HG03095 (cell line): ENCODE measurements around the gene EIPR1.

Experiments used
- ATAC-seq: cut with Tn5 transposase; IDR thresholded peaks from one replicate; pipeline ENCODE4 v1.9.1; 2021; ENCODE audit warnings: moderate library complexity; ENCODE audit not compliant: unreplicated experiment

The EIPR1 gene

DNA sequence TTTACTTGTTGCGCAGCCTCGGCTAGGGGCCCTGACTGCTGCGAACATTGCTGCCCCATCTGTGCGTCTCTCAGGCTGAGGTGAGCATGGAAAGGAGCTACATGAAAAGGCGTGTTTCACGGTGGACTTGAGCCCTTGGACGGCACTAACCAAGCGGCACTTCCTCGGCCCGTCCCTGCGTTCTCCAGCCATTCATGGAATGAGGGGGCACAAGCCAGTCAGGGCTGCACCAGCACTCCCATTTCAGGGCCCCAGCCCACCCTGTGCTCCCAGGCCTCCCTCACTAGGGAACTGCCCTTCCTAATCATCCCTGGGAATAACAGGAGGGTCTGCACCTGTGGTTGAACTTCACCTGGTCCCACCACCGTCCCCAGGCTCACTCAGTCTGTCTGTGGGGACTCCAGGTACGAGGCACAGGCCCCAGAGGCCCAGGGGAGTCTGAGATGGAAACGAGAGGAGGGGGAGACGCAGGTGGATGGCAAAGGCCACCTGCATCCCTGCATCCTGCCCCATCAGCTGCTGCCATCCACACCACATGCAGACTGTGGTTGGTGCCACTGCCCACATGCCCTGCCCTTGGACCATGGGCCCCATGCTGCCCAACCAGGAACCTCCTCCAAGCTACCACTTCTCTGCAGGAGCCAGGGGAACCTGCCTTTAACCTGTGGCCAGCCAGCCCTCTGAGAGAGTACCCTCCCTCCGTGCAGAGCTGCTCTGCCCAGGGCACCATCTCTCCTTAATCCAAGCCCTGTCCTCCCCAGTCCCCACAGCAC lies 99.7 kb downstream of the EIPR1 start:
- ATAC-seq: no peak

DNA sequence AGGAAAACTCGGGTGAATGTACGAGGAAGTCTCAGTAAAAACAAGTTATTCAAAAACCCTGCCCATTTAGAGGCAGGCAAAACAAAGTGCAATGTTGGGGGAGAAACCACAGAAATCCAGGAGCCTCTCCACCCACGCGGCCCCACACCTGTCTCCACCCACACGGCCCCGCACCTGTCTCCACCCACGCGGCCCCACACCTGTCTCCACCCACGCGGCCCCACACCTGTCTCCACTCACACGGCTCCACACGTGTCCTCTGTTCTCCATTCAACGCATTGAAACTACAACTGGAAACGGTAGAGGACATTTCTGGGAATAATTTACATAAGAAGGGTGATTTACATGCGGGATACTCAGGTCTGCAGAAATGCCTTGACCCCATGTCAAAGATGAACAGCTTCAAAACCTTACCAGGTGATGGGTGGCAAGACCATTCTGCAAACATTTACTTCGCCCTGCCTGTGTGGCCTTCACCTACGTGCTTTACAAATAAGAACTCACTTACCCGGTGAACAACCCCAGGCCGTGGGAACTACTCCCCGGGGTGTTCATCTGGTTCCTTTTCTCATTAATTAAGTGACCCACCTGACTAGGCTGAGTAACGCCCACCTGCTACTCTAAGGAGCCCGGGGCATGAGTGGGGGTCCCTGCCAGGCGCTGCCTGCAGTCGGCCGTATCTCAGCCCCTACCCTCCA lies 100.4 kb downstream of the EIPR1 start:
- ATAC-seq: no peak

DNA sequence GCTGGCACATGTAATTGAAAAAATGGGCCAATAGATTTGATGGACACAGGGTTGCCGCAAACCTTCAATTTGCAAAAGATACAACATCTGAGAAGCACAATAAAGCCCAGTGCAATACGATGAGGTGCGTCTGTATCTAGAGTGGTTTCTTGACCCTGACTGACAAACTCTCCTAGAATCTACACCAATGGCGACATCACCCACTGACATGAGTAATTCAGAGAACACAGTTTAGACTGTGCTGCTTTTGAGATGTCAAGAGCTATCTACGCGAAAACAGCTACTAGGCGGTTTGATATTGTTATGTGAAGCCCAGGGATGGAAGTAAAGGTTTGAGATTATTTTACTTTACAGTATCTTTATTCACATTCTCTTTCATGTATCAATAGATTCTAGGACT lies 104.9 kb downstream of the EIPR1 start:
- no peak for ATAC-seq

DNA sequence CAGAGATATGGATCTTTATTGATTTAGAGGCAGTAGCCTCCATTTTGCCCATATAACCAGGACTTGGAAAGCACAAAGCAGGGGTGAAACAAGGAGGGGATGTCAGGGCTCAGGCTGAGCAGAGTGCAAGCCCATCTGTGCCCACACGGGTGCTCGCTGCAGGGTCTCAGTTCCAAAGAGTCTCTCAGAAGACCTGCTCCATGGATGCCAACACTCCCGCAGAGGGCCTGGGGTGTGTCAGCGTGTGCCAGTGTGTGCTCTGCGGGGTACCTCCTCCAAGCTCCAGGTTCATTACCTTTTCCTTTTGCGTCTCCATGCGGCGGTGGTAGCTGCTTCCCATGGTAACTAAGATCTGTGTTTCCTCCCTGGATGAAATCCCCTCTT lies 107.5 kb downstream of the EIPR1 start:
- ATAC-seq: no peak

DNA sequence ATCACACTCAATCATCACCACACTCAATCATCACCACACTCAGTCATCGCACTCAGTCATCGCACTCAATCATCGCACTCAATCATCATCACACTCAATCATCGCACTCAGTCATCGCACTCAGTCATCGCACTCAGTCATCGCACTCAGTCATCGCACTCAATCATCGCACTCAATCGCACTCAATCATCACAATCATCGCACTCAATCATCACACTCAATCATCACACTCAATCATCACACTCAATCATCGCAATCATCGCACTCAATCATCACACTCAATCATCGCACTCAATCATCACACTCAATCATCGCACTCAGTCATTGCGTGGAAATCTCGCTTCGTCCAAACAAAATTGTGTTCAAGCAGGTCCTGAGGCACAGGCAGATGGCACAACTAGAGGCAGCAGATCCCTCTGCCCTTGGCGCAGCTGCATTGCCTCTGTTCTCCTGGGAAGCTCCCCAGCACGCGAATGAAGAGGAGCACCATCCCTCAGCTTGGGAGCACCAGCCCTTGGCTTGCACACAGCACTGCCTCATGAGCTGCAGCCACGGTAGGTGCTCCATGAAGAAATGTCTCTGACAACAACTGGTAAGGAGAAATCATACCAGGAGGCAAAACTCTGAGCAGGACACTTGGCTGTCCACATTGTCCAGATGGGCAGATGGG lies 108.1 kb downstream of the EIPR1 start:
- ATAC-seq: no peak

DNA sequence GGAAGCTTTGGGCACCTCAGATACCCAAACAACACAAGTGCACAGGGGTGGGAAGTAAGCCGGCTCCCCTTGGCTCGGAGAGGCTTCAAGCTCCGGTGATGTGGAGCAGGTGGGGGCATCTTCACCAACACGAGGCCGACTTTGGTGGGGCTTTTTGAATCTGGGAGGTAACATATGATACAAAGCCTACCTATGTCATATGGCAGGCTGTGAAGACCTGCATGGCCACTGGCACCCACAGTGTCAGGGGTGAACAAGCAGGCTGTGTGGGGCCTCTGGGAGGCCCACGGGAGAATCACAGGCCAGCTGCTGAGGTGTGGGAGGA lies 109.0 kb downstream of the EIPR1 start:
- no peak for ATAC-seq

DNA sequence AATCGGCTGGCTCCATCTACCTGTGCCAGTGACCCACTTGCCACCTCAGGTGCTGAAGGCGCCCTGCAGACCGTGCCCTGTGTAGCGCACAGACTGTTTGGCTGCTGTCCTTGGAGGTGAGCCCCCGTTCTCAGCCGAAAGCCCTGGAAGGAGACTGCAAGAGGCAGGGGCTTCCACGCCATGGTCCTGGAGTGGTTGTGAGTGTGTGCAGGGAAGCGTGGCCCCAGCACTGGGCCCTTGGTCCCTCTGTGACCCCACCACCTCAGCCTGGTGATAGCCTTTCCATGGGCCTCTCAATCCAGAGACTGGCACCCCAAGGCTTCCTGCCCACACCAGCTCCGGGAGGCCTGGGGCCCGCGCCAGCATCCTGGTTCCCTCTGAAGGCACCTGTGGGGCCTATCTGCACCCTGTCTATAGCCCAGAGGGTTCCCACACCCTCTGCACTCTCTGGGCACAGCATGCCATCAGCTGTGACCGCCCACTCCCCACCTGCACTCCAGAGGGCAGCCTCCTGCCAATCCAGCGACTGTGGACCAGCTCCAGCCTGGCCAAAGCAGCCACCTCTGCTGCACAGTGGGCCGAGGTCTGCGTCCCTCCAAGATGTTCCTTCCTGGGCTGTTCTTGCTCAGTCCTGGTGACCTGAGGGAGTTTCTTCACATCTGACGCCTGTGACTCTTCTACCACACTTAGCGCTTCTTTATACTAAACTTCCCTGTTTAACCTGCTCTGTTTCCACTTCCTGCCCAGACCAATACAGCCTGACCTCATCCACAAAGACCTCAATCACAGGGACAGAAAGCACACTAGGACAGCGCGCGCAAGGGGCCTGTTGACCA lies 109.5 kb downstream of the EIPR1 start:
- ATAC-seq: no peak

DNA sequence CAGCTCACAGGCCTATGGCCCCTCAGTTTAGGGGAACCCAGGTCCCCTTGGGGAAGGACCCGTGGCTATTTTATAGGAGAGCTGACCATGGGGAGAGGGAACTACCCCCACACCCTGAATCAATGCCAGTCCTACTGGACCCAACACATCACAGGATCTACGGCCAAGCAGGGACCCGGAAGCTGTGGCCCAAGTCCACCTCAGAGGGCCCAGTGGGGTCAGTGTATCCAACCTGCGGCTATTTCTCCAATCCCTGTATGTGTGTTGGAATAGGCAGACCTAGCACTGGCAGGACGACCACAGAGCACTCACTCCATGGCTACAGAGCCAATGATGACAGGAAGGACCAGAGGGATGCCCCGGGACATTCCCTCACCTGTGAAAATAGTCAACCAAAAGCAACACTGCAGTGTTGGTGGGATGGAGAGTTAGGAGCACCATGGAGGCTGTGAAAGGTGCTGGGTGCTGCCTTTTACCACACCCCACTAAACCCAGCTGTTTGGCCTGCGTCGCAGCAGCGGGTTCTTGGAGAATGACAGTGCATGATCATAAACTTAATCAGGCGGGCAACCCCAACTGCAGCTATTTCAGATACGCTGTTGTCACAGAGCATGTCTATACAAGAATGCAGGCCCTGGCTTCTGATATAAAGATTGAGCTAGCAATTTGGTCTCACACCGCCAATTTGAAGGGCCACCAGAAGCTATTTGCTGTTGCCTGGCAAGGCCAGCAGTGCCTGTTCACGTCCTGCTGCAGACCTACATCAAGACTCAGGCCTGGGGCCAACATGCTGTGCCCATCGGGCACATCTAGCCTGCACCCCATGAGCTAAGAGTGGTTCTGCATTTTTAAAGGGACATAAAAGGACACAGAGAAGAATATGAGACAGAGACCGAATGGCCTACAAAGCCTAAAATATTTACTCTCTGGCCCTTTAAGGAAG lies 110.4 kb downstream of the EIPR1 start:
- no peak for ATAC-seq

DNA sequence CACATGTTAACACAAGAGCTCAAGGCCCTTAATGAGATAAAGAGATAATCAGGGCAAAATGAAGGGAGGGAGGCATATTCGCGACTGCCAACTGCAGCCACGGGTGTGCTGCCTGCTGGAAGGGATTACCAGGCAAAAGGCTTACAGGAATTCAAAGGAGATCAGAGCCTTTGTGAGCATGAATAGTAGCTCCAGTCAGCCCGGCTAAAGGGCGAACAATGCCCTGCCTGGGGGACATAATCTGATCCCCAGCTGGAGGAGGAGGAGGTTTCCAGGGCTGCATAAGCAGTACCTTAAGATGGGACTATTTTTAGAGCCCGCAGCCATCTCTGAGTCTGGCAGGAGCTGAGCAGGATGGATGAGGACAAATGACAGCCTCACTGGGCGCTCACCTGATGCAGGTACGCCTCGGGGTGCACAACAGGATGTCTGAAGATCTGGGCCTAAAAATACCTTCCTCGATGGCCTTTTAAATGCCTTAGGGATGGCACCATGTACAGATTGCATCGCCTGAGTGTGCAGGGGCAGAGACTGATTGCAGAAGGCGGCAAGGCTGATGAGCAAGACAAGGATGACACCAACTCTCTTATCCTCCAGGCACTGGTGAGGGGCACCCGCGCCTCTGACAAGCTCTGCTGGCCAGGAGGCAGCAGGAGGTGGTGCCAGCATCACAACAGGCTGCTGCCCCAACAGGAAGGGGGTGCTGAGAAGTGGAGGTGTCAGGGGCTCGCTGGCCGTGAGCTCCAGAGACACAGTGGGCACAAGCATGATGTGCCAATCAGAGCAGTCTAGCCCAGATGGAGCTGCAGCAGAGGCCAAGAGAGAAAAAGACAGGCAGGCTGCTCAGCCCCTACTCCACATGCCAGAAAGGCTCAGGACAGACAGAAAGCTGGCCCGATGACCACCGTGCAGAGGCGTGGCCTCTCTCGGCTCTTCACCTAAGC lies 111.4 kb downstream of the EIPR1 start:
- no peak for ATAC-seq

DNA sequence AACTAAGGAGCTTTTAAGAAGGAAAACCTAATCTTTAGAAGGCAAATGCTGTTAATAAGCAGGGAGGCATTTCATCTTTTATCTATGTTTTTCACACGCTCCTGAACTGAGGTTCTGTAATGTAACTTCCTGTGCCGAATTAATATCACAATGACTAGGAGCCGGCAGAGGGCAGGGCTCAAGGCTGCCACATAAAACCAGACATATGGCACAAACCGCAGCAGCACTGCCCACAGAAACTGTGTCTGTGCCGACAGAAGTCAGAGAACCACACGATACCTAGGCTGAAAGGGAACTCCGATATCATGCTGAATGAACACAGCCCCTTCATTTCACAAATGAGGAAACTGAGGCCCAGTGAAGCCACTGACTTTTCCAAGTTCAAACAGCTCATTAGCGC lies 112.1 kb downstream of the EIPR1 start:
- ATAC-seq: no peak

DNA sequence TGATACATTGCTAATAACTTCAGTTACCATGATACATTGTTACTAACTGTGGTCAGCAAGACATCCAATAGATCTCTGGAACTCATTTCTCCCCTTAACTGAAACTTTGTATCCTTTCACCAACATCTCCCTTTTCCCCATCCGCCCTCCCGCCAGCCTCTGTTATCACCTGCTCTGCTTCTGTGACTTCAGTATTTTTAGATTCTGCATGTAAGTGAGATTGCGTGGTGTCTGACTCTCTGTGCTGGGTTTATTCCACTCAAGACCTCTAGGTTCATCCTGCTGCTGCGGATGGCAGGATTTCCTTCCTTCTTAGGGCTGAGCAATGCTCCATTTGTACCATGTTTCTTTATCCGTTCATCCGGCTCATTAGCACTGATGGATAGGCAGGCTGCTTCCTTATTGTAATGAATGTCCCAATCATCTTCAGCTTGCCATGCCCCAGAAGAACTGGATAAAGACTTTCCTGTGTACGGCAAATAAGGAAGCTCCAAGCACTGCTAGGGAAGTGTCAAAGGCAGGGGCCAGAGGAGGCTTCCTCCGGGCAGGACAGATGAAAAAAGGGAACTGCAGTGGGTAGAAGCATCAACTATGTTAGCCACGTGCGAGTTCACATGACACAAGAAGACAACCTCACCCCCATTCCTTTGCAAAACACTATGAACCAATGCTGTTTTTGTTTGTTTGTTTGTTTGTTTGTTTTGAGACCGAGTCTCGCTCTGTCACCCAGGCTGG lies 113.4 kb downstream of the EIPR1 start:
- no peak for ATAC-seq

DNA sequence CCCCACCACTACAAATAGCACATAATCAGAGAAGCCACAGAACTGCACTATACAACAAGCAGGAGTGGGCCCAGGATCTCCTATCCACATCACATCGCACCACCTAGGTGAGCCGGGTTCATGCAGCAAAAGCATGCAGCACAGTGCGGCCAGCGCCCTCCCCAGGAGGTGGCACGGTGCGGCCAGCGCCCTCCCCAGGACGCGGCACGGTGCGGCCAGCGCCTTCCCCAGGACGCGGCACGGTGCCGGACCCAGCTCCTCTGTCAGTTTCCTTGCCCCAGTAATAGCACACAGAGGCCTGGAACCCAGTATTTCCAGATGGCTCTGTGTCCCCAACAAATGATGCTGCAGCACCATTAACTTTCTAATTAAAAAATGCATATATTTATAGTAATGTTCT lies 114.1 kb downstream of the EIPR1 start:
- no peak for ATAC-seq

DNA sequence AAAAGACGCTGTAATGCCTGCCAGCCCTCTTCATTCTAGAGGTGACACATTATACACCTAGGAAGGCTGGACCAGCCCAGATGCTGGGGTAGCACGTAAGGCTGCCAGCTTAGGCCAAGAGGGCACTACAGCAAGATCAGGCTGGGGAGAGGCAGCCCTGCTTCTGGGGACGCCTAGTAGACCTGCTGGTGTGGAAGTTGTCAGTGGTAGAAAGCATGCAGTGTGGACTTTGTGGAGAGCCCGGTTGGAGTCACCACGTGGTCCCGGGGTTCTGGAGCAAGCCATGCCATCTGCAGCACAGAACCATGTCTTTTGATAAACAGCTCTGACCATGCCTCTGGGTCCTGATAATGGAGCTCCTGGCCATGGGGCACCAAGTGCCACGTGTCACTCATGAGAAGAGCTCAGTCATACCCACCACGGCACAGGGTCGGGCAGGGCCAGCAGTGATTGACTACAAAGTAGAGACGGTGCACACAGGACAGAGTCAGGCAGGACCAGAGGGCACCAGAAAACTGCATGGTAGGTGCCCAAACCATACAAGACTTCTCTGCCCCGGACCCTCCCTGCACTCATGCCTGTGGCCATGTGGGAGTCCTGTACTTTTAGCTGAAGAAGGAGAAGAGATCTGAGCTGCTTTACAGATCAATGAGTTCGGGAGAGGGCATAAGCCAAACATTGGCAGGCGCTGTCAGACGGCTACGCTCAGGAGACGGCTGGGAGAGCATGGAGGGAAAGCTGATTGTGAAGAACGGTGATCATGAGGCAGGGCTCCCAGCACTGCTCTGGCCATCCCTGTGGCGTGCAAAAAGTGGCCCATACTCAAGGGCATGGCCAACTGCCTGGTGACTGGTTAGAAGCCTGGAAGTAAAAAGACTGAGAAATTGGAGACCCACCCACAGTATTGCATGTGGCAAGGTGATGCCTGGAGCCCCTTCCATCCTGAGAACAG lies 114.9 kb downstream of the EIPR1 start:
- no peak for ATAC-seq

DNA sequence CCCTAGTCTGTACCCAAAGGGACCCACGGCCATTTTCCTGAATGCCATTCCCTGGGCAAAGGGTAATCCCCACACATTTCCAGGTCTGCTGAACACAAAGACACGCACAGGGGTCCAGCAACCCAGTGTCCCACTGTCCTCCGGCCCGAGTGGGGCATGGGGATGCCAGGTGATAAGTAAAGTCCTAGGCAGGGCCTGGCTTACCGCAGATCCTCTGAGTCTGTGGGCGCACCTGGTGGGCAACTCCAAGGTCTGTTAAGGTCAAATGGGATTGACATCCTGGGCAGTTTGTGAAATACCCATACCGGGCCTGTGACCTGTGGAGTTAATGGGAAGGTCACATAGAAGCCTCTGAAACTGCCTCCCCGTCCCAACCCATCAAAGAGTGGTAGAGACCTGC lies 116.1 kb downstream of the EIPR1 start:
- ATAC-seq: no peak

DNA sequence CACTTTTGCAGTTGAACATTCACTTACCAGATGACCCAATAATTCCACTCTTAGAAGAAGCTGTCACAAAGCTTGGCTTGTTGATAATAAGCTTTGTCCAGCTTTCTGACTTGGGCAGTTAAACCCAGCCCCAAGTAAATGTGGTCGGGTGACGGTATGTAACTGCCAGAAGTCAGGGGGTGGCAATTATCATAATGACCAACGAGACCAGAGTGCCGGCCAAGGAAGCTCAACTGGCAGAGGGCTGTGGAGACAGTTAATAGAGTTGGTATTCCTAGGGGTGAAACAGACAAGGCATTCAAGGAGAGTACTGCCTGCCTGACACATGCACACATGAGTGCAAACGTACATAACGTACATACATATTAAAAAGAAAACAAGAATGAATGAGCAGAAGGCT lies 116.7 kb downstream of the EIPR1 start:
- ATAC-seq: no peak

DNA sequence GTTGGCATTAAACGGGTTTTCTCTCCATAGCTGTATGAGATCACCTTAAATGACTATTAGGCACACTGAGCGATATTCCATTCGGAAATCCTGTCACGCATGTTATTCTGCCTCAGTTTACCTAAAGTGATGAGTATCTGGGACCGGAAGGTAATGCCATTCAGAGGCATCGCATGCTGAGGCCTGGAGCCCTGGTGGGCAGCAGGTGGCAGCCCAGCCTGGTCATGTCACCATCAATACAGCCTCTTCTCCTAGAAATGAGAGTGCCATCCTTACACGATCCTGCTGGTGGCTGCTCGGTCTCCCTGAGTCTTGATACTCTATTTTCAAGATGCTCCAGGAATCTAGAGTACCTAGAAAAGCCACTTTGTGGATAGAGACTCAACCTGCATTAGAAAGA lies 119.8 kb downstream of the EIPR1 start:
- no peak for ATAC-seq

DNA sequence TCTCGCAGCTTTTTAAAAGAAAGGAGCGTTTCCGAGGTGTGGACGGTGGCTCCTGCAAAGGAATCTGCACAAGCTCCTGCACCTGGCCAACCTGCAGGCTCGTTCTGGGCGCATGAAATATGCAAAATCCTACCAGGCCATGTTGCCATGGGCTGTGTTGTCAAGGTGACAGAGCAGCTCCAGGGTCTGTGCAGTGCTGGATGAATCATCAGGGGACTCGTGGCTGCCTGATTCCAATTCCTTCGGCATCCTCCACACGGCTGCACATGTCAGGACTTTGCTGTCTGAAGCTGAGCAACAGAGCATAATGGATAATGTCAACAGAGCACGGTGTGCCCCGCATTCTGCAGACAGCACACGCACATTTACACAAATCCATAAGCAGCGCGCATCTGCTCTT lies 120.5 kb downstream of the EIPR1 start:
- ATAC-seq: no peak
